ENCODE data around the gene KCNQ5. TPM values are rescaled to one million over a fixed set of nuclear protein-coding genes. Genes with fewer than 3 reads are reported as not detected.

The KCNQ5 gene
- total RNA-seq, 1 experiment from 2014 or later, result not detected

DNA sequence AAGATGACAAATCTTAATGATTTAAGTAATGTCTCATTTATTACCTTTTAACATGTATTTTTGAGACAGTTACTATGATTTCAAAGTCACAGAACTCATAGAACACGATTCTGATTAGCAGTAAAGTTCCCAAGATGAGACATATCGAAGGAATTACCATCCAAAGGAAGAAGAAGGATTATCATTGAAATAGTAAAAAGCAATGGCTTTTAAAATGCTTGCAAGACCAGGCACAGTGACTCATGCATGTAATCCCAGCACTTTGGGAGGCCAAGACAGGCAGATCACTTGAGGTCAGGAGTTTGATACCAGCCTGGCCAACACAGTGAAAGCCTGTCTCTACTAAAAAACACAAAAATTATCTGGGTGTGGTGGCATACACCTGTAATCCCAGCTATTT, 384.3 kb downstream of the KCNQ5 start:
- no peak for DNase-seq
- H3K9me3 ChIP-seq (replicated peaks), result no peaks in the 10 kb centered on the region
- H3K4me3 ChIP-seq, result no peak overlapping the region
- H3K27me3 ChIP-seq, result no peaks in the 10 kb centered on the region
- no peaks in the 10 kb centered on the region for H3K36me3 ChIP-seq
- H3K4me1 ChIP-seq, result no peaks in the 10 kb centered on the region
- no peak overlapping the region for H3K27ac ChIP-seq

DNA sequence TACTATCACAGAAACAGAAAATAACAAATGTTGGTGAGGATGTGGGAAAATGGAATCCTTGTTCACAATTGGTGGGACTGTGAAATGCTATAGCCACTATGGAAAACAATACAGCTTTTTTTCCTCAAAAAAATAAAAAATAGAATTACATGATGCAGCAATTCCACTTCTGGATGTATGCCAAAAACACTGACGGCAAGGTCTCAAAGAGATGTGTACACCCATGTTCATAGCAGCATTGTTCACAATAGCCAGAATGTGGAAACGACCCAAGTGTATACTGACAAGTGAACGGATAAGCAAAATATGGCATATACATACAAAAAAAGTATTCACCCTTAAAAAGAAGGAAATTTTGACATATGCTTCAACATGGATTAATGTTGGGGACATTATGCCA, 390.1 kb downstream of the KCNQ5 start:
- no peaks in the 10 kb centered on the region; the same call in 1 of the 2 replicates for H3K9me3 ChIP-seq (replicated peaks)
- no peak overlapping the region for H3K4me3 ChIP-seq
- H3K27ac ChIP-seq, result no peak overlapping the region
- no peaks in the 10 kb centered on the region for H3K27me3 ChIP-seq
- no peaks in the 10 kb centered on the region for H3K36me3 ChIP-seq
- DNase-seq, result no peak
- H3K4me1 ChIP-seq, result no peaks in the 10 kb centered on the region

DNA sequence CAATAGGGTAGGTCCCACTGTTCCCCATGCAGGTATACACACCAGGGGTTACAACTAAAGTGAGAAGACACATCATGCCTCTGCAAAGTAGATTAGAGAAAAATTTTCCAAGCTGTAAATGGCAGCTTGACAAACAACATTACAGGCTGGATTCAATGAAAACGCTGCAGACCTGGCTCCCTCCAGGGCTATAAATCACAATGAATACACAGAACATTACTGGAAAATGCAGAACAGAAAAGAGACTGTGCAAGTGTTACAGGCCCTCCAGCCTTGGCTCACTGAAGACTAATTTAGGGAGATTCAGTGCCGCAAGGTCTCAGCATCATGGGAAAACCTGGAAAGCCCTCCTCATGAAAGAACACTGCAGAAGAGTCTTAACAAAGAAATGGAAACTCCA, 395.6 kb downstream of the KCNQ5 start:
- Histone ChIP-seq H3K27me3 (no peaks in the 10 kb centered on the region), H3K9me3 (replicated peaks) (no peaks in the 10 kb centered on the region; the same call in 1 of the 2 replicates), H3K27ac (no peak overlapping the region), H3K4me1 (no peaks in the 10 kb centered on the region), H3K36me3 (no peaks in the 10 kb centered on the region), H3K4me3 (no peak overlapping the region)
- no peak for DNase-seq

DNA sequence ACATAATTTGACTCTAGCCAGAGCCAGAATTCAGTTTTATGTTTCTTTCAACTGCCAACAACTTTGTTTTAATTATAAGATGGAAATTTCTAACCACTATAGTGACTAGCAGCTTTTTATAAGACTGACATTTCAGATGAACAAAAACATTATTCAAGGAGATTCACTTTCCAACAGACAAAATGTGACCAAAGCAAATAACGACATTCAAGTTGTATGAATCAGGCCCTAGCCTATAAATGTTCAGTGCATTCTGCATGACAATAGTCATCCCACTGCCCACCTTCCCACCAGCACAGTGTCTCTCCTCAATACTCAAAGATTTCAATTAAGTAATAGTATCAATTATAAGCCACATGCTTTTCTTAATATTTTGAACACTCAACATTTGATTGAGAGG, 402.7 kb downstream of the KCNQ5 start:
- no peak for DNase-seq
- H3K27me3 ChIP-seq, result no peaks in the 10 kb centered on the region
- no peak overlapping the region for H3K27ac ChIP-seq
- no peak overlapping the region for H3K4me3 ChIP-seq
- H3K36me3 ChIP-seq, result no peaks in the 10 kb centered on the region
- no peaks in the 10 kb centered on the region for H3K4me1 ChIP-seq
- H3K9me3 ChIP-seq (replicated peaks), result no peaks in the 10 kb centered on the region

DNA sequence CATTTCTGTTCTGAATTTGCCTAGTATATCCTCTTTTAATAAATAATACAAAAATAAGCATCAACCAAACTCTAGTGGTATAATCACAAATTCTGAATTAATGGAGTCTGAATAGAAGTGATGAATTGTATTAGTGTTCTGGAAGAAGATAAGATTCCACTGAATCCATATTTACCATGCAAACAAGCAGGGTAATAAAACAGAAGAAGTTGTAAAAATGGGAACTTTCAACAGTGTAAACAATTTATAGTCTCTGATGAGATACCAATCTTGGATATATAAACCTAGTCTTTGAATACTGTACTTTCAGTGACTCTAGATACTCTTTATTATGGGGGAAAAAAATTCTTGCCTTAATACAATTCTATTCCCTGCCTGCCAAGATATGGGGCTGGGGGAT, 405.8 kb downstream of the KCNQ5 start:
- Histone ChIP-seq H3K4me3 (no peak overlapping the region), H3K4me1 (no peaks in the 10 kb centered on the region), H3K9me3 (replicated peaks) (no peaks in the 10 kb centered on the region), H3K27me3 (peaks cover 2% of the 10 kb centered on the region; the same call in 1 of the 2 replicates), H3K27ac (no peak overlapping the region), H3K36me3 (no peaks in the 10 kb centered on the region)
- DNase-seq, result no peak

DNA sequence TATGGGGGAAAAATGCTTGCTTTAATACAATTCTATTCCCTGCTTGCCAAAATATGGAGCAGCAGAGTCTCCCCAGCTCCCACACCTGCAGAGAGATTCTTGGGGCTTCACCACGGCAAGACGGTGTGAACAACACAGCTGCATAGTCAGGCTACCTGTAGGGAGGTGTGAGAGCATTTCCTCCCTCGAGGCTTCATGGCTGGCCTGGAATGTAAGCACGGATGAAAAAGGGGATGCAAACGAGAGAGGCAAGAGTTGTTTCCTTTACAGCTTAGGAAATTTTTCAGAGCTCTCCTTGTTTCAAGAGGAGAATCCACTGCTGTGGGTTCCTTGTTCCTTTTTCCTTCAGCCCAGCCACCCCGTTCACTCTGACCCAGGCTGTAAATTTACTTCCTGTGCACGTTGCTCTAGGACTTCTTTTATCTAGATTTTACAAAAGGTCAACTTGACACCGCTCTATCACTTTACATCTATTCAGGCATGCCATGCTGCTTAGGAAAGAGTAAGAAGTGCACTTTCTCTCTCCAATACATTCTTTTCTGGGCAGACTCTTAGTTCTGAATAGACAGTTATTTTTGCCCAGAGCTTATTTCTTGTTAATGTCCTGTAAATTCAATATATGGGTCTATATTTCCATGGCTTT, 406.4 kb downstream of the KCNQ5 start:
- Histone ChIP-seq H3K4me1 (no peaks in the 10 kb centered on the region), H3K27me3 (peaks cover 2% of the 10 kb centered on the region; the same call in 1 of the 2 replicates), H3K27ac (no peak overlapping the region), H3K4me3 (no peak overlapping the region), H3K36me3 (no peaks in the 10 kb centered on the region), H3K9me3 (replicated peaks) (no peaks in the 10 kb centered on the region)
- no peak for DNase-seq

DNA sequence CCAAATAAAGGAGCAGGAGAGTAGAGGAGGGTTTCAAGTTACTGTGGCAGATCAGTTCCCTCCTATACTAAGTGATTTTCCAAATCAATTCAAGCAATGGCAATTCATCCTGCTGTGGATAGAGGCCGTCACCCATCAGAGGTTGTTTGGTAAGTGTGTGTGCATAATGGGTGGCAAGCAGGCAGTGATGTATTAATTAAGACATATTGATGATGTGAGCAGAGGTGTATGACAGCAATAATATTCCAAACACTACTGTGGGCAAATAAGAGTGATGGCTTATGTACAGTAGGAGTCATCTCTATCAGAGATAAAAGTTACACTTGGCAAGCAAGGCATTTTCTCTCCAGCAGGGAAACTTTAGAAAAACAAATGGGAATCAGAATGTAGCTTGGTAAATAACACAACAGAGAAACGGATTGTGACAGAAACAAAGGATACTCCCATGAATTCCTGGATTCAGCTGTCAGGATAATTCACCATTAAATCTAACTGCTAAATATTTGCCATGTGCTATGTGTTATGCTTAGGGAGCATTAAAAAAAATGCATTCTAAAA, 407.1 kb downstream of the KCNQ5 start:
- Histone ChIP-seq H3K27me3 (peaks cover 2% of the 10 kb centered on the region; the same call in 1 of the 2 replicates), H3K36me3 (no peaks in the 10 kb centered on the region), H3K4me1 (no peaks in the 10 kb centered on the region), H3K4me3 (no peak overlapping the region), H3K27ac (no peak overlapping the region), H3K9me3 (replicated peaks) (no peaks in the 10 kb centered on the region)
- no peak for DNase-seq

DNA sequence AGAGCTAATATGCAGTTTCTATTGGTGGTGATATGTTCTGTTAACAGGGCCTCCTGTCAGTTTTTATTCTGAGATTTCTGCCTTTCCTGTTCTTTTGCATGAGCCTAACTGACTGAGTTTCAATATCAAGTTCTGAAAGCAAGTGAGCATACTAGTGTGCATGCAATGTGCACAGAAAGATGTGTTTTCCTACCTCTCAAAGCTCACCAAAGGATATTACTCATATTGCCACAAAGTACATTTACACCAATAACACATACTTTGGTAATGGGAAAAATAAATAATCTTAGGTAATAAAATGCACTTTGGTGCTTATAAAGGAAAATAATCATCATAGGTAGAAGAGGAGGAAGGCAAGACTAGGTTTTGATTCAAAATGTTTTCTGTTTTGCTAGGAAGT, 408.4 kb downstream of the KCNQ5 start:
- H3K9me3 ChIP-seq (replicated peaks), result no peaks in the 10 kb centered on the region
- H3K36me3 ChIP-seq, result no peaks in the 10 kb centered on the region
- H3K4me1 ChIP-seq, result no peaks in the 10 kb centered on the region
- no peak for DNase-seq
- H3K4me3 ChIP-seq, result no peak overlapping the region
- H3K27me3 ChIP-seq, result peaks cover 2% of the 10 kb centered on the region; the same call in 1 of the 2 replicates
- H3K27ac ChIP-seq, result no peak overlapping the region

DNA sequence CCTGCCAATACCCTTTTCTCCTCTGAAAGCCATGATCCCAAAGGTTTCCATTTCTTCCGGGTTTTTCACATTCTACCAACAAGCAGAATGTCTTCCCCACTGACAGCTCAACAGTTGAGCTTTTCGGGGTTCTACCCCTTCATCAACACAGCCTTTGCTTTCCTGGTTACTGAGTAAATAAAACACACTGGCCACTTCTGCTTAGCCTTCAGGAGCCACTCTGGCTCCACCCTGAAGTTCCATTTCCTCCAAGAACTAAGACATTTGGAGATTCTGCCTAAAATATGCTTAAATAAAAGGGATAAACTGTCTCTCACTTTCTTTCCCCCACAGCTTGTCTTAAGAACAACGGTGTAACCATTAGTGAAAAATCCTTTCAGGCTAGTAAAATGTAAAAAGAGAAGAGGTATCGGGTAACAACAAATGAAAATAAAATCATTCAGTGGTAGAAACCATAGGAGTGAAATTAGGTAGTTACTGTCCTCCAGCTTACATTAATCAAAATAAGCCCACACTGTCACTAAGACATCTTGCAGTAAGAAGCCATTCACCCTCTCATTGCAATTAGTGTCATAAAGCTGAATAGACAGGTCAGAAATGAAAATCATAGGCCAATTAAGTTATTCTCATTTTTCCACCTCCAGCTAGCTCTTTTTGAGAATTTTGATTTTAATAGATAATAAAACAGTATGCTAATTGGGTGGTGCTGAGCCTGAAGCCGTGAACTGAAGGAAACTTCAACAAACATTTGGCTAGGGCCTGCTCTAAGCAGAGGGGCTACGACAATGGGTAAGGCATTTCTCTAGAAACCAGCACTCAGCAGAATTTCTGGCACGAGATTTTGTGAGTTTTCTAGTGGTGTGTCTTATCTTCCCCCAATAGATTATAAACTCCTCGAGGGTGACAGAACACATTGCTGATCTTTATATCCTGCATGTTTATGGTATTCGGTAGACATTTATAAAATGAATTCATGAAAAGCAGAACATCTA, 409.2 kb downstream of the KCNQ5 start:
- H3K36me3 ChIP-seq, result no peaks in the 10 kb centered on the region
- H3K4me1 ChIP-seq, result no peaks in the 10 kb centered on the region
- peaks cover 2% of the 10 kb centered on the region; the same call in 1 of the 2 replicates for H3K27me3 ChIP-seq
- no peak for DNase-seq
- no peak overlapping the region for H3K4me3 ChIP-seq
- H3K27ac ChIP-seq, result no peak overlapping the region
- H3K9me3 ChIP-seq (replicated peaks), result no peaks in the 10 kb centered on the region

DNA sequence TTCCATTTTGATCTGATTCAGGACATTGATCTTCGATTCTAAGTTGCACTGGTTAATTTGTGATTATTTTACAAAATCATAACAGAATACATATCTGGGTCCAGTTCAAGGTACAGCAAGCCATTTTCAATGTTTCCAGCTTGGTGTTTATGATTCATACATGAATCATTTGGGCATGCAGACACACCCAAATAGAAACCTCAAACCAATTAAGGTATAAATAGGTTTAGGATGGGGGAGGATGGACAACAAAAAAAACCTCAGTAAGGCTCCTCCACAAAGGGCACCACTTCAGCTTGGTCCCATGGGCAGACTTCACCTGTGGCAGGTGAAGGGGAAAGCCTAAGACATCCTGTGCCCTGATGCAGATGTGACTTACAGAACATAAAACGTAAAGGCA, 410.7 kb downstream of the KCNQ5 start:
- no peak overlapping the region for H3K4me3 ChIP-seq
- DNase-seq, result no peak
- H3K27ac ChIP-seq, result no peak overlapping the region
- no peaks in the 10 kb centered on the region for H3K4me1 ChIP-seq
- H3K9me3 ChIP-seq (replicated peaks), result no peaks in the 10 kb centered on the region
- H3K36me3 ChIP-seq, result no peaks in the 10 kb centered on the region
- peaks cover 2% of the 10 kb centered on the region; the same call in 1 of the 2 replicates for H3K27me3 ChIP-seq

DNA sequence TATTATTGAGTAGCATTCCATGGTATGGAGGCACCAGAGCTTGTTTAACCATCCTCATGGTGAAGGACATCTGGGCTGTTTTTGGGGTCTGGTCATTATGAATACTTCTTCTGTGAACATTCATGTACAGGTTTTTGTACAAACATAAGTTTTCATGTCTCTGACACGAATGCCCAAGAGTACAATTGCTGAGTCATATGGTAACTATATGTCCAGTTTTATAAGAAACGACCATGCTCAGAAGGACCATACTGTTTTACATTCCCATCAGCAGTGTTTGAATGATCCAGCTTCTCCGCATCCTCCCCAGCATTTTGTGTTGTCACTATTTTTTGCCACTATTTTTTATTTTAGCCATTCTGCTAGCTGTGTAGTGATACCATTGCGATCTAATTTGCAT, 414.8 kb downstream of the KCNQ5 start:
- DNase-seq, result no peak
- no peaks in the 10 kb centered on the region for H3K36me3 ChIP-seq
- no peaks in the 10 kb centered on the region for H3K4me1 ChIP-seq
- no peak overlapping the region for H3K4me3 ChIP-seq
- H3K27me3 ChIP-seq, result no peaks in the 10 kb centered on the region
- no peaks in the 10 kb centered on the region for H3K9me3 ChIP-seq (replicated peaks)
- H3K27ac ChIP-seq, result no peak overlapping the region

DNA sequence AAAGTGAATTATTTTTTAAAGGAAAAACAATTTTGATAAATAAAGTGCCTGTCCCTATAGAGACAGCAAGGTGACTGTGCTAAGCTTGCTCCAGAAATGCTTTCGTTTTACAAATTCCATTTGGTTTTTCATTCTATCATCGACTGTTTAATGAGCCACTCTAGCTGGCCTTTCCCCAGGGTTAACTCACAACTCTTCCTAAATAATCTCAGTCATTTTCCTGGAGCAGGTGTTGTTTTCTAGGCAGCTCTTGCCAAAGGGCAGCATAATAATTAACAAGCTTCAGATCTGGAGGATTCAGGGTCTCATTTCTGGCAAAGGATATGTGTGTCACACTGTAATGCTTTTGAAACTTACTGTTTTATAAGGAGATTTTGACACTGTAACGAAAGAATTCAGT, 419.2 kb downstream of the KCNQ5 start:
- Histone ChIP-seq H3K4me3 (no peak overlapping the region), H3K9me3 (replicated peaks) (no peaks in the 10 kb centered on the region), H3K36me3 (no peaks in the 10 kb centered on the region), H3K27me3 (no peaks in the 10 kb centered on the region), H3K4me1 (no peaks in the 10 kb centered on the region), H3K27ac (no peak overlapping the region)
- no peak for DNase-seq

DNA sequence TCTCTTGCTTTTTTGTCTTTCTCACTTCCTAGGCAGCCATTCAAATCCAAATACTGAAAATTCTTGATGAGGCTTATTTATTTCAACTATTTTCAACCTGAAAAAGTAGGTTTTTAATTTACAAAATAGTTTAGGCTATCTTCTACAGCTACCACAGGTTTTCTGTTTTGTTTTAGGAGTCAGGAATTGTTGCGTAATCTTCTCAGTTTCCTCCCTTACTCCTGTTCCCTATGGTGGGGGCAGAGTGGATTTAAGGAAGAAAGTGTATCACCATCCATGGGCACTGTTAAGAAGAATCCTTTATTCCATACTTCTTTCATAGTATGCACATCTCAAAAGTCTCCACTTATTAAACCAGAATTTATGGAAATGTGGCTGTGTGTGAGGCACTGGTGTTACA, 421.0 kb downstream of the KCNQ5 start:
- Histone ChIP-seq H3K36me3 (no peaks in the 10 kb centered on the region), H3K9me3 (replicated peaks) (no peaks in the 10 kb centered on the region), H3K27me3 (no peaks in the 10 kb centered on the region), H3K4me3 (no peak overlapping the region), H3K4me1 (no peaks in the 10 kb centered on the region), H3K27ac (no peak overlapping the region)
- DNase-seq, result no peak

DNA sequence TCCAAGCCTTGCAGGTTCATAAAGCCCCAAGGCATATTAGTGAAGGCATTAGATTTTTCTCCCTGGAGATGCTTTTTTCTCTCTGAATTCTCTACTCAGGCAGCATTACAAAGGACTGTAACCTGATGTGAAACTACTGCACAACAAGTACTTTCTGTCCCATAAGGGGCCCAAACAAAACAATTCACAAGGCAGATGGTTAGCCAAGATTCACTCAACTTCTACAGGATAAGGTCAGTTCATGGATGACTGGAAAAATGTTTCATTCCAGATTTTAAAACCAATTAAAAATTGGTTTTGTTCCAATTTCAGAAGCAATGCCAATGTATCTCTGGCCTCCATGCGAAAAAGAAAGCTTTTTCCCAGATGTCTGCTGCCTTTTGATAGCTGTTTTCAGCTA, 421.6 kb downstream of the KCNQ5 start:
- Histone ChIP-seq H3K4me3 (no peak overlapping the region), H3K9me3 (replicated peaks) (no peaks in the 10 kb centered on the region), H3K27ac (no peak overlapping the region), H3K36me3 (no peaks in the 10 kb centered on the region), H3K27me3 (no peaks in the 10 kb centered on the region), H3K4me1 (no peaks in the 10 kb centered on the region)
- no peak for DNase-seq

DNA sequence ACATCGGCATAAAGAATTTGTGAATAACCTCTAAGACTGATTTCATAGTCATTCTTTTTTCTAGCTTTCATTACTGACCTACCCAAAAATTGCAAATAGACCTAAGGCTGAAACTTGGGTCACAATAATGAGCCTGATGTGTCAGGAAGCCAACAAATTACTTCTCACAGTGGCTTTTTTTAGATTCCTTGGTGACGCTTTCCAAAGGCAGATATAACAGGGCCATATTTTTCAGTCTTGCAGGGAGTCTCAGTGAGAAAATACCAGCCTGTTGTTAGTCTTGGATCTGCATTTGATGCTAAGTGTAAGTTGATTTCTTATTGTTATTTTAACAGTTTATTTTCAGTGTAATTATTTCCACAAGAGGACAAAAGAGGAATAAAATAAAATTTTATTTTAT, 423.7 kb downstream of the KCNQ5 start:
- DNase-seq, result no peak
- Histone ChIP-seq H3K27ac (no peak overlapping the region), H3K4me1 (no peaks in the 10 kb centered on the region)

More for the DNA sequence above, 423.7 kb downstream of the KCNQ5 start:
- Histone ChIP-seq H3K36me3 (no peaks in the 10 kb centered on the region), H3K27me3 (no peaks in the 10 kb centered on the region), H3K9me3 (replicated peaks) (no peaks in the 10 kb centered on the region), H3K4me3 (no peak overlapping the region)
